Endothelial cell (in vitro differentiated cells): ENCODE data around the gene TLNRD1. TPM values are rescaled to one million over a fixed set of nuclear protein-coding genes. Genes with fewer than 3 reads are reported as not detected.

Experiments used
- DNase-seq: peaks from one replicate; pipeline ENCODE4 v3.0.0; 2021; ENCODE audit warnings: low spot score
- H3K27ac Mint-ChIP-seq: one replicate; pipeline ENCODE4 v1.8.0; 2021; ENCODE audit warnings: mixed read lengths, inconsistent platforms; ENCODE audit not compliant: unreplicated experiment
- H3K27me3 Mint-ChIP-seq: one replicate; pipeline ENCODE4 v1.8.0; 2021; ENCODE audit warnings: mild to moderate bottlenecking, moderate library complexity, mixed read lengths, inconsistent platforms; ENCODE audit not compliant: unreplicated experiment
- H3K36me3 Mint-ChIP-seq: one replicate; pipeline ENCODE4 v1.8.0; 2021; ENCODE audit warnings: mild to moderate bottlenecking, low read depth, mixed read lengths, inconsistent platforms; ENCODE audit not compliant: unreplicated experiment
- H3K4me1 Mint-ChIP-seq: one replicate; pipeline ENCODE4 v1.8.0; 2021; ENCODE audit warnings: mild to moderate bottlenecking, mixed read lengths, inconsistent platforms; ENCODE audit not compliant: unreplicated experiment
- H3K4me3 Mint-ChIP-seq: one replicate; pipeline ENCODE4 v1.8.0; 2021; ENCODE audit warnings: mild to moderate bottlenecking, mixed read lengths, inconsistent platforms; ENCODE audit not compliant: unreplicated experiment
- H3K9me3 Mint-ChIP-seq: one replicate; pipeline ENCODE4 v1.8.0; 2021; ENCODE audit warnings: mixed read lengths, inconsistent platforms; ENCODE audit not compliant: unreplicated experiment
- CTCF ChIP-seq: fragments of 200-600 bp; sonication (generic); IDR thresholded peaks from one replicate; pipeline ENCODE4 v1.5.0; 2021; ENCODE audit warnings: antibody characterized with exemption; ENCODE audit not compliant: unreplicated experiment
- total RNA-seq: library from RNA; stranded (reverse); fragmentation: NEBNext Ultra II Directional; extraction: Animal tissue kit (Norgen Biotek cat#: 25700); gene quantifications from one replicate; pipeline ENCODE4 v1.2.1, GENCODE V29; 2021; ENCODE audit not compliant: unreplicated experiment

The TLNRD1 gene
- total RNA-seq, 1 donor from 2014 or later, result 86.0 TPM

- Mint-ChIP-seq H3K4me1 (no peaks in the 10 kb centered on the region), H3K27me3 (peaks cover 3% of the 10 kb centered on the region), H3K9me3 (no peaks in the 10 kb centered on the region), H3K4me3 (no peak overlapping the region), H3K36me3 (no peaks in the 10 kb centered on the region), H3K27ac (no peak overlapping the region)
- DNase-seq, result no peak
- TF ChIP-seq CTCF, result no peak
Measured at GRCh38 chr15:81013396-81013929, 12.7 kb downstream of the TLNRD1 start.

GRCh38 chr15:81014446-81015093 is 13.8 kb downstream of the TLNRD1 start:
- Mint-ChIP-seq H3K4me1 (no peaks in the 10 kb centered on the region), H3K27me3 (peaks cover 3% of the 10 kb centered on the region), H3K27ac (no peak overlapping the region), H3K4me3 (no peak overlapping the region), H3K36me3 (no peaks in the 10 kb centered on the region), H3K9me3 (no peaks in the 10 kb centered on the region)
- no peak for TF ChIP-seq CTCF
- no peak for DNase-seq

- Mint-ChIP-seq H3K4me3 (no peak overlapping the region), H3K27me3 (peaks cover 3% of the 10 kb centered on the region), H3K27ac (no peak overlapping the region), H3K4me1 (peaks cover 4% of the 10 kb centered on the region), H3K36me3 (no peaks in the 10 kb centered on the region), H3K9me3 (no peaks in the 10 kb centered on the region)
- TF ChIP-seq CTCF, result no peak
- no peak for DNase-seq
Measured at GRCh38 chr15:81015621-81016488, 15.1 kb downstream of the TLNRD1 start.

- Mint-ChIP-seq H3K27ac (no peak overlapping the region), H3K36me3 (no peaks in the 10 kb centered on the region), H3K27me3 (peaks cover 3% of the 10 kb centered on the region), H3K4me3 (no peak overlapping the region), H3K9me3 (no peaks in the 10 kb centered on the region), H3K4me1 (peaks cover 7% of the 10 kb centered on the region)
- no peak for TF ChIP-seq CTCF
- no peak for DNase-seq
Measured at GRCh38 chr15:81016489-81017068, 15.9 kb downstream of the TLNRD1 start.
